ENCODE data around the gene DPP10.

DNA sequence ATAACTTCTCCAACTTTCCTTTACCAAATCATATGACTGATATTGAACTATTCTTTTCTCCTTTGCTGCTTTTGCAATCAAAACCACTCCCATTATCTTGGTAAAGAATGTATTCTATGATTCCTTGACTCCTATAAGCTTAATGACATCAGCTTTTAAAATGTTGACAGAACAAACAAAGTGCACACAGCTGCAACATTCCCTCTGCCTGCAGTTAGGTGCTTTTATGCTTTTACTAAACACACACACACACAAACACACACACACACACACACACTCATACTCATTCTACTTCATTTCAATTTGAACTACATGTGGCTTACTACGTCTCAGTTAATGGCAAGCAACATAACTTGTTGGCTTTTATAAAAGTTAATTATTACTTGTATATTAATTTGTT is 946.6 kb downstream of the DPP10 start:
- TF ChIP-seq TAF1 (CRISPR knock-in tag; IDR thresholded peaks at IDR 0.05) (no peak), SP1 (IDR thresholded peaks at IDR 0.05) (no peak), SP1 (CRISPR knock-in tag; IDR thresholded peaks at IDR 0.05) (no peak), EZH2 (conservative IDR thresholded peaks at IDR 0.05; ENCODE audit: low read depth, low read length) (no peak), EP300 (IDR thresholded peaks at IDR 0.05; ENCODE audit: low read depth in 2 of 2, low read length in 2 of 2) (no peak), EP300 (CRISPR knock-in tag; IDR thresholded peaks at IDR 0.05; ENCODE audit: borderline replicate concordance) (no peak), SMYD3 (CRISPR knock-in tag; IDR thresholded peaks at IDR 0.05) (no peak), RNF2 (conservative IDR thresholded peaks at IDR 0.05; ENCODE audit: low read depth) (no peak), SMC3 (IDR thresholded peaks at IDR 0.05; ENCODE audit: low read length) (no peak)
- TF ChIP-seq, protein P1, sequence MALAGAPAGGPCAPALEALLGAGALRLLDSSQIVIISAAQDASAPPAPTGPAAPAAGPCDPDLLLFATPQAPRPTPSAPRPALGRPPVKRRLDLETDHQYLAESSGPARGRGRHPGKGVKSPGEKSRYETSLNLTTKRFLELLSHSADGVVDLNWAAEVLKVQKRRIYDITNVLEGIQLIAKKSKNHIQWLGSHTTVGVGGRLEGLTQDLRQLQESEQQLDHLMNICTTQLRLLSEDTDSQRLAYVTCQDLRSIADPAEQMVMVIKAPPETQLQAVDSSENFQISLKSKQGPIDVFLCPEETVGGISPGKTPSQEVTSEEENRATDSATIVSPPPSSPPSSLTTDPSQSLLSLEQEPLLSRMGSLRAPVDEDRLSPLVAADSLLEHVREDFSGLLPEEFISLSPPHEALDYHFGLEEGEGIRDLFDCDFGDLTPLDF (CRISPR knock-in tag; IDR thresholded peaks at IDR 0.05): no peak
- TF ChIP-seq, protein P2, sequence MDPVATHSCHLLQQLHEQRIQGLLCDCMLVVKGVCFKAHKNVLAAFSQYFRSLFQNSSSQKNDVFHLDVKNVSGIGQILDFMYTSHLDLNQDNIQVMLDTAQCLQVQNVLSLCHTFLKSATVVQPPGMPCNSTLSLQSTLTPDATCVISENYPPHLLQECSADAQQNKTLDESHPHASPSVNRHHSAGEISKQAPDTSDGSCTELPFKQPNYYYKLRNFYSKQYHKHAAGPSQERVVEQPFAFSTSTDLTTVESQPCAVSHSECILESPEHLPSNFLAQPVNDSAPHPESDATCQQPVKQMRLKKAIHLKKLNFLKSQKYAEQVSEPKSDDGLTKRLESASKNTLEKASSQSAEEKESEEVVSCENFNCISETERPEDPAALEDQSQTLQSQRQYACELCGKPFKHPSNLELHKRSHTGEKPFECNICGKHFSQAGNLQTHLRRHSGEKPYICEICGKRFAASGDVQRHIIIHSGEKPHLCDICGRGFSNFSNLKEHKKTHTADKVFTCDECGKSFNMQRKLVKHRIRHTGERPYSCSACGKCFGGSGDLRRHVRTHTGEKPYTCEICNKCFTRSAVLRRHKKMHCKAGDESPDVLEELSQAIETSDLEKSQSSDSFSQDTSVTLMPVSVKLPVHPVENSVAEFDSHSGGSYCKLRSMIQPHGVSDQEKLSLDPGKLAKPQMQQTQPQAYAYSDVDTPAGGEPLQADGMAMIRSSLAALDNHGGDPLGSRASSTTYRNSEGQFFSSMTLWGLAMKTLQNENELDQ (CRISPR knock-in tag; IDR thresholded peaks at IDR 0.05; ENCODE audit: borderline replicate concordance): no peak
- TF ChIP-seq, protein P3, sequence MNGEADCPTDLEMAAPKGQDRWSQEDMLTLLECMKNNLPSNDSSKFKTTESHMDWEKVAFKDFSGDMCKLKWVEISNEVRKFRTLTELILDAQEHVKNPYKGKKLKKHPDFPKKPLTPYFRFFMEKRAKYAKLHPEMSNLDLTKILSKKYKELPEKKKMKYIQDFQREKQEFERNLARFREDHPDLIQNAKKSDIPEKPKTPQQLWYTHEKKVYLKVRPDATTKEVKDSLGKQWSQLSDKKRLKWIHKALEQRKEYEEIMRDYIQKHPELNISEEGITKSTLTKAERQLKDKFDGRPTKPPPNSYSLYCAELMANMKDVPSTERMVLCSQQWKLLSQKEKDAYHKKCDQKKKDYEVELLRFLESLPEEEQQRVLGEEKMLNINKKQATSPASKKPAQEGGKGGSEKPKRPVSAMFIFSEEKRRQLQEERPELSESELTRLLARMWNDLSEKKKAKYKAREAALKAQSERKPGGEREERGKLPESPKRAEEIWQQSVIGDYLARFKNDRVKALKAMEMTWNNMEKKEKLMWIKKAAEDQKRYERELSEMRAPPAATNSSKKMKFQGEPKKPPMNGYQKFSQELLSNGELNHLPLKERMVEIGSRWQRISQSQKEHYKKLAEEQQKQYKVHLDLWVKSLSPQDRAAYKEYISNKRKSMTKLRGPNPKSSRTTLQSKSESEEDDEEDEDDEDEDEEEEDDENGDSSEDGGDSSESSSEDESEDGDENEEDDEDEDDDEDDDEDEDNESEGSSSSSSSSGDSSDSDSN (CRISPR knock-in tag; IDR thresholded peaks at IDR 0.05): no peak
- TF ChIP-seq, protein P4, sequence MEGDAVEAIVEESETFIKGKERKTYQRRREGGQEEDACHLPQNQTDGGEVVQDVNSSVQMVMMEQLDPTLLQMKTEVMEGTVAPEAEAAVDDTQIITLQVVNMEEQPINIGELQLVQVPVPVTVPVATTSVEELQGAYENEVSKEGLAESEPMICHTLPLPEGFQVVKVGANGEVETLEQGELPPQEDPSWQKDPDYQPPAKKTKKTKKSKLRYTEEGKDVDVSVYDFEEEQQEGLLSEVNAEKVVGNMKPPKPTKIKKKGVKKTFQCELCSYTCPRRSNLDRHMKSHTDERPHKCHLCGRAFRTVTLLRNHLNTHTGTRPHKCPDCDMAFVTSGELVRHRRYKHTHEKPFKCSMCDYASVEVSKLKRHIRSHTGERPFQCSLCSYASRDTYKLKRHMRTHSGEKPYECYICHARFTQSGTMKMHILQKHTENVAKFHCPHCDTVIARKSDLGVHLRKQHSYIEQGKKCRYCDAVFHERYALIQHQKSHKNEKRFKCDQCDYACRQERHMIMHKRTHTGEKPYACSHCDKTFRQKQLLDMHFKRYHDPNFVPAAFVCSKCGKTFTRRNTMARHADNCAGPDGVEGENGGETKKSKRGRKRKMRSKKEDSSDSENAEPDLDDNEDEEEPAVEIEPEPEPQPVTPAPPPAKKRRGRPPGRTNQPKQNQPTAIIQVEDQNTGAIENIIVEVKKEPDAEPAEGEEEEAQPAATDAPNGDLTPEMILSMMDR (CRISPR knock-in tag; IDR thresholded peaks at IDR 0.05): no peak

All from HepG2 (cell line).